ENCODE data around the gene CSF1. TPM values are rescaled to one million over a fixed set of nuclear protein-coding genes. Genes with fewer than 3 reads are reported as not detected.

CSF1 gene
- total RNA-seq, 1 donor from 2014 or later, result 79.8 TPM

DNA sequence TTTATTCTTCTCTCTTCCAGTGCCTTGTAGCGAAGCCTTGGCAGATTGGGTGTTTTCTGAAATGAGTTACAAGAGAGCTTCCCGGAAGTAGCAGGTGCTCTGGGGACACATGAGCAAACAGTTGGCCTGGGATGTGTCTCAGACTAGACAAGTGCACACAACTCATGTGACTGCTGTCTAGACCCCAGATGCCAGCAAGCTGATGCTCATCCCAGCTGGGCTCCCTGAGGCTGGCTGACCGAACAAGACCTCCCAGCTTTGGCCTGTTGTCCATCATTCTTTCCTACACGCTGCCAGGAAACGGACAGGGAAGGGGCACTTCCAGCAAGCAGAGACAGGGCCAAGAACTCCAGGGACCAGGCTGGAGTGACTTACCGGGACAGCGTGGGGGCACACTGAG is 18.7 kb upstream of the CSF1 start:
- Histone ChIP-seq H3K27ac (peak overlapping the region; percentile 17), H3K27me3 (no peaks in the 10 kb centered on the region), H3K4me1 (peaks cover 42% of the 10 kb centered on the region), H3K9me3 (no peaks in the 10 kb centered on the region), H3K36me3 (no peaks in the 10 kb centered on the region), H3K4me3 (no peak overlapping the region)
- intact Hi-C loops (cut with DNase I), result no loop called here
- TF ChIP-seq, protein P1, sequence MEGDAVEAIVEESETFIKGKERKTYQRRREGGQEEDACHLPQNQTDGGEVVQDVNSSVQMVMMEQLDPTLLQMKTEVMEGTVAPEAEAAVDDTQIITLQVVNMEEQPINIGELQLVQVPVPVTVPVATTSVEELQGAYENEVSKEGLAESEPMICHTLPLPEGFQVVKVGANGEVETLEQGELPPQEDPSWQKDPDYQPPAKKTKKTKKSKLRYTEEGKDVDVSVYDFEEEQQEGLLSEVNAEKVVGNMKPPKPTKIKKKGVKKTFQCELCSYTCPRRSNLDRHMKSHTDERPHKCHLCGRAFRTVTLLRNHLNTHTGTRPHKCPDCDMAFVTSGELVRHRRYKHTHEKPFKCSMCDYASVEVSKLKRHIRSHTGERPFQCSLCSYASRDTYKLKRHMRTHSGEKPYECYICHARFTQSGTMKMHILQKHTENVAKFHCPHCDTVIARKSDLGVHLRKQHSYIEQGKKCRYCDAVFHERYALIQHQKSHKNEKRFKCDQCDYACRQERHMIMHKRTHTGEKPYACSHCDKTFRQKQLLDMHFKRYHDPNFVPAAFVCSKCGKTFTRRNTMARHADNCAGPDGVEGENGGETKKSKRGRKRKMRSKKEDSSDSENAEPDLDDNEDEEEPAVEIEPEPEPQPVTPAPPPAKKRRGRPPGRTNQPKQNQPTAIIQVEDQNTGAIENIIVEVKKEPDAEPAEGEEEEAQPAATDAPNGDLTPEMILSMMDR (IDR thresholded peaks at IDR 0.05), result no peak
- no peak for ATAC-seq
- DNase-seq, result no peak

DNA sequence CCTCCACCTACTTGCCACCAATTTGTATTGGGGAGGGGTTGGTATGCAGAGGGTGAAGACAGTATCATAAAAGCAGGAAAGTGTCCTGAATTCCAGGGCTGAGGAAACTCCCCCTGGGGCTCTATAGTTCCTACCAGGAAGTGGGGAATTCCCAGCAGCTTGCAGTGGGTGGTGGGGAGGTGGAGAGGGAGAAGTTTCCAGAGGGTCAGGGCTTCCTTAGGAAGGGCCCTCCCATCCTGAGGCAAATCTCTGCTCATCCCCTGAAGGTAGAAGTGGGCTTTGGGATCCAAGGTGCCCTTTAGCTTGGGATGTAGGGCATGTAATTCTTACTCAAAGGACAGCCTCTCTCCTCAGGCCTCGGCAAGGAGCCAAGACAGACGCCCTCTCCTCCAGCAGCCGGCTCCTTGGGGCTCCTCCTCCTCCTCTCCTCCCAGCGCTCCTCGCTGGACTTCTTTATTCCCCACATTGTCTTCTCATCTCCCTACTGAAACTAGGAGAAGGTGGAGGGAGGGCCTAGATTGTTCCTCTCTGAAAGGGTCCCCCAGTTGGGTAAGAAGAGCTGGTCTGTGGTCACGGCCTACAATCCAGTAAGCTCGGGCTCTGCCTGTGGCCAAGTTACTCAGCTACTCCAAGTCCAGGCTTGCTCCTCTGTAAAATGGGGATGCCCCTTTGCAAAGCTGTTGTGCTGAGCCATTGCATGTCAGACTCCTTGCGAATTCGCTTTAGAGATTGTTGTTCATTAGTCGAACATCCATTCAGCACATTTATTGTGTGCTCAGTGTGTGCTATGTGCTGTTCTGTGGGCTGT is 17.9 kb upstream of the CSF1 start:
- no peaks in the 10 kb centered on the region for H3K27me3 ChIP-seq
- H3K36me3 ChIP-seq, result no peaks in the 10 kb centered on the region
- intact Hi-C loops (cut with DNase I), result no loop called here
- H3K4me3 ChIP-seq, result no peak overlapping the region
- TF ChIP-seq, protein P1 (IDR thresholded peaks at IDR 0.05), result no peak
- ATAC-seq (no peak), DNase-seq (no peak)
- H3K27ac ChIP-seq, result peak overlapping the region; percentile 17
- no peaks in the 10 kb centered on the region for H3K9me3 ChIP-seq
- H3K4me1 ChIP-seq, result peaks cover 42% of the 10 kb centered on the region

DNA sequence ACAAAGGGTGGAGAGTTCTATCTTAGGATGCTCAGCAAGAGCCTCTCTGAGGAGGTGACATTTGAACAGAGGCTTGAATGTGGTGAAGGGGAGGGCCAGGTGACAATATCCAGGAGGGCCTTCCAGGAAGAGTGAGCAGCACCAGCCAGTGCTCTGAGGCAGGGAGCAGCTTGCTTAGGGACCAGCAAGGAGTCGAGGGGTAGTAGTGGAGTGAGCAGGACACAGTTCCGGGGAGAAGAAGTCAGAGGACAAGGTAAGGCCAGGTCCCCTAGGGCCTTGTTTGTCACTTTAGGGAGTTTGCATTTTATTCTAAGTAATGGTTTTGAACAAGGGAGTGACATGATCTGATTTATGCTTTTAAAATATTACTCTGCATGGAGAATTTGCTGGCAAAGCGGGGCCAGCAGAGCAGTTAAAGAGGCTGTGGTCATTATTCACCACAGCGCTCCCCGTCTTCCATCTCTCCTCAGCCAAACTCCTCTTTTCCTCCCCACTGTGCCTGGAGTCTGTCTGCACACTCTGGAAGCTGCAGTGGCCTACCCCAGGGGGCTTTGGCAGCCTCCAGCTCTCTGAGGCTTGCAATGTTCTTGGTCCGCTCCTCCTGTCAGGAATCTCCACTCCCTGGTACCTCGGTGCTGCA is 17.0 kb upstream of the CSF1 start:
- intact Hi-C loops (cut with DNase I), result no loop called here
- H3K36me3 ChIP-seq, result no peaks in the 10 kb centered on the region
- no peak overlapping the region for H3K4me3 ChIP-seq
- TF ChIP-seq, protein P1 (IDR thresholded peaks at IDR 0.05), result no peak
- no peak for ATAC-seq
- no peaks in the 10 kb centered on the region for H3K9me3 ChIP-seq
- H3K4me1 ChIP-seq, result peaks cover 42% of the 10 kb centered on the region
- H3K27ac ChIP-seq, result no peak overlapping the region
- no peak for DNase-seq
- no peaks in the 10 kb centered on the region for H3K27me3 ChIP-seq

DNA sequence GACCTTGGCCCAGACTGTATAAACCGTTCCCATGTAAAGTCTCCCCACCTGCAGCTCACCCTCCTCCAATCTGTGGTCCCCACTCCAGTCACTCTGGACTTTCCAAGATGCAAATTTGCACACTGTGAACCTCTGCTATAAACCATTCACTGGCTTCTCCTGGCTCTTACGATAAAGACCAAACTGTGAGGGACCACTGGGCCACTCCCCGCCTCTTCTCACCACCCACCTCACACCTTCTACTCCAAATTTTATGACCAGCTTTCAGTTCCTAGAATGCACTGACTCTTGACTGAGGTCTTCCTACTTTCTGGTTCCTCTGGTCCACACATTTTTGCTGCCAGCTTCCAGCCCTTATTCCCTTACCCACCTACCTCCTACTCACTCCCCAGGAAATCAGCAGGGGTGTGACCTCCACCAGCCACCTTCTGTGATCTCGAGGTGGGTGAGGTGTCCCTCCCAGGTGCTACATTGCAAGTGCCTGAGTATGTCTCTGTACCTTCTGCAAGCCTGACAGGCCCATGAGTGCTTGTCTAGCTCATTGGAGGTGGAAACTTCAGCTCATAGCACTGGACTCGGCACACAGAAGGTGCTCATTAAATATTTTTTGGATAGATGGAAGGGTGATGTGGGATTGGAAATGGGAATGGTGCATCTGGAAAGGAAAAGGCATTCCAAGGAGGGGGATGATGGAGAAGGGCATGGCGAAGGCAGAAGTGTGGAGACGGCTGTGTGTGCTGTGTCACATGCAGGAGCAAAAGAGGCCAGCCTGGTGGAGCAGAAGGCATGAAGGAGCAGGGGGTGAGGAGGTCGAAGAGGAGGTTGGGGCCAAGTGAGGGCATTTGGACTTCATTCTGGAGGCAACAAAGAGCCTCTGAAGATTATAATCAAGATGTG is 15.6 kb upstream of the CSF1 start:
- DNase-seq (no peak), ATAC-seq (no peak)
- intact Hi-C loops (cut with DNase I), result no loop called here
- no peak overlapping the region for H3K4me3 ChIP-seq
- TF ChIP-seq, protein P1 (IDR thresholded peaks at IDR 0.05), result no peak
- no peak overlapping the region for H3K27ac ChIP-seq
- H3K27me3 ChIP-seq, result no peaks in the 10 kb centered on the region
- no peaks in the 10 kb centered on the region for H3K9me3 ChIP-seq
- no peaks in the 10 kb centered on the region for H3K36me3 ChIP-seq
- H3K4me1 ChIP-seq, result peaks cover 42% of the 10 kb centered on the region

DNA sequence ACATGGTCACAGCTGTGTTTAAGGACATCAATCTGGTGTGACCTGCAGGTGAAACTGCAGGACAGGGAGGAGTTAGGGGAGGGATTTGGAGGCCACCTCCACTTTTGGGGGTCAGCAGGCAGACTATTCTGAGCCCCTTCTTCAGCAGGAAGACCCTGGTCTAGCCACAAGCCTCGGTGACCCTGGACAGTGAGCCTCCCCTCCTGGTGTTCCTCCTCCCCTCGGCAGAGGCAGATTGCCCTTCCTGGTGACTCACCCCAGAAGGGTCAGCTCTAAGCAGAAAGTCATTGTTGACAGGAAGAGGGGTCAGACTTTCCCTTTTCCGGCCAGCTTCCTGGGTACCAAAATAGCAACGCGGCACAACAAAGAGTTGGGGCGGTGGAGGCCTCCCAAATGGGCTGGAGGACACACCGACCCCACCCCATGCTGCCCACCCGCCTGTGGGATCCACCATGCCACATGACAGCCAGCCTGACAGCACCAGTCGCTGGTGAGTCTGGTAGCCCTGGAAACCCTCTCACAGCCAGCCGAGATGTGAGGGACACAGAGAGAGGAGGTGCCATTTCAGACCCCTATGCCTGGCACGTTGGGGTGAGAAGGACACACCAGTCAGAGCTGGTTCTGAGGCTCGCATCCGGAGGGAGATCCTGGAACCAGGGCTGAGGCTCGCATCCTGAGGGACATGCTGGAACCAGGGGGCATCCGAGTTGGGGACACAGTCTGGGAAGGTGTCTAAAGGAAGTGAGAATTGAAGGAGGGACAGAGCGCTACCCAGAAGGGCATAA is 14.7 kb upstream of the CSF1 start:
- Histone ChIP-seq H3K4me3 (no peak overlapping the region), H3K36me3 (no peaks in the 10 kb centered on the region), H3K27ac (peak overlapping the region; percentile 43), H3K27me3 (no peaks in the 10 kb centered on the region), H3K4me1 (peaks cover 46% of the 10 kb centered on the region), H3K9me3 (no peaks in the 10 kb centered on the region)
- TF ChIP-seq, protein P1 (IDR thresholded peaks at IDR 0.05), result no peak
- ATAC-seq, result peak; percentile 70
- intact Hi-C loops (cut with DNase I), result no loop called here
- no peak for DNase-seq

All from upper lobe of right lung (tissue), 1 donor.